GM21367 (cell line): ENCODE measurements around the gene GFPT1.
A peak's percentile ranks its signal among the peaks of the same experiment; 100 is the strongest.

Experiments used
- ATAC-seq: cut with Tn5 transposase; IDR thresholded peaks from one replicate; pipeline ENCODE4 v1.9.1; 2021; ENCODE audit not compliant: unreplicated experiment

The GFPT1 gene

DNA sequence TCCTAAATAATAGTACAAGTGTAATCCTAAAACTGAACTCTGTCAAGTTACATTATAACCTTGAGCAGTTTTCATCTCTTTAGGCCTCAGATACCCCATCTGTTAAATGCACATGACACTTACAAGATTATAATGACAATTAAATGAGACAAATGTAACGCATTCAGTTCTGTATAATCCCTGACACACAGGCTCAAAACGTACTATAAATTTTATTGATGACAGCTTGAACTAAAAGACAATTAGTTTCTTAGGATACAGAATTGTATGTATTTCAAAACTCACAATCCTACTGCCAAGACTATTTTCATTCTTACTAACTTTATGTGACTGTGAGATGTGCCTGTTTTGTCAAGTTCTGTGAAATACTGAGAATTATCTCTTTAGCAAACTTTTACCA, 56.2 kb downstream of the GFPT1 start:
- ATAC-seq, result no peak

GRCh38 chr2:69322631-69323030, 64.4 kb downstream of the GFPT1 start:
- ATAC-seq, result no peak

GRCh38 chr2:69316550-69316949, 70.5 kb downstream of the GFPT1 start:
- ATAC-seq, result no peak

- no peak for ATAC-seq
Observed at GRCh38 chr2:69315160-69315761, 71.8 kb downstream of the GFPT1 start.

DNA sequence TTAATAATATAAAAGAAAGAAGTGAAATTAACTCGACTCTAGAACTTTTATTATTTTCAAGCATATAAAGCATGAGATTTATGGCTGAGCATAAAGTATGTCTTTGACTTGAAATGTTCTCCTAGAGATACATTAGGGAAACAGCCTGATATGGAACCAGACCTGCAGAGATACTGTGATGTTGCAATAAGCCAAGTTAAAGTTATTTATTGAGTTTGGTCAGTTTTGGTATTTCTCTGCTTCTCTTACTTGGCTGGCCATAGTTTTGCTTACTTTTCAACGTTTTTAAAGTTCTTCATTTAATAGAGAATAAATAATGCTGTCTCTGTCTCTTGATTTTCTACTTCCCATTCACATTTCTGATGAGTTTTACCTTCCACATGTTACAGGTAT, 76.0 kb downstream of the GFPT1 start:
- no peak for ATAC-seq

DNA sequence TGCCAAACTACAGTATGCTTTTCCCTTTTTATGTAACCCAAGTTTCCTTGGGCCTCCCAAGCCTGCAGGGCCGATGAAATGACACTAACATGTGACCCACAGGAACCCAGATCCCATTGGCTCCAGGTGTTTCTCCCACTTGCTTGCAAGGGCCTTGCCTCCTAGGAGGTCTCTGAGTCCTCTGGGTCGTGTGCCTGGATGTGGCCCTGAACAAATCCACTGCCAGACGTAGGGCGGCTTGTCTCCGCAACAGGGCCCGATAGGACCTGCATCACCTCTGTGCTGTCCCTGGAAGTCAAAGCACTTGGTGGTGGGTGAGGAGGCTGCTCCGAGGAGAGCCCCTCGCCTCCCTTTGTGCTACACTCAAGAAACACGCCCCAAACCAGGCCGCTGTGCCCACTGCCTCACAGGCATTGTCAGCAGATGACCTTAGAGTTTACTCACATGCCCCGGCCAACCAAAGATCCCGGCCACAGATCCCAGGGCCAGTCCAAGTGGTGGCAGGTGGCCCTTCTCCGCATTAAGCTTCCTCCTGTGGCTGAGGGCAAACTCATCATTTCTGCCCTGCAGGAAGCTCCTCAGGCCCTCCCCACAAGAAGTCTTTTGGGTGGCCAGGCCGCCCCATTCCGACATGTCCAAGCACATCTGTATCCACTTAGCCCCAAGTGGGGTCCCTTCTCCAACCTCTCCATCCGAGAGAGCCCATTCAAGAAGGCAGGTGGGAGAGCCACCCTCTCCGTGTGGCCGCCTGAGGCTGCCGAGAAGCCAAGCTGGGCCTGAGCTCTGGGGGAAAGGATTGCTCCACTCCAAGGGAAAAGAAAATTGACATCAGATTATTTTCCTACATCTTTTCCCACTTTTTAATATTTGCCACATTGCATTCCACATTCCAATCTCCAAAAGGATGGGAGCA, 76.7 kb downstream of the GFPT1 start:
- no peak for ATAC-seq

- no peak for ATAC-seq
Observed at GRCh38 chr2:69309351-69310110, 77.5 kb downstream of the GFPT1 start.

DNA sequence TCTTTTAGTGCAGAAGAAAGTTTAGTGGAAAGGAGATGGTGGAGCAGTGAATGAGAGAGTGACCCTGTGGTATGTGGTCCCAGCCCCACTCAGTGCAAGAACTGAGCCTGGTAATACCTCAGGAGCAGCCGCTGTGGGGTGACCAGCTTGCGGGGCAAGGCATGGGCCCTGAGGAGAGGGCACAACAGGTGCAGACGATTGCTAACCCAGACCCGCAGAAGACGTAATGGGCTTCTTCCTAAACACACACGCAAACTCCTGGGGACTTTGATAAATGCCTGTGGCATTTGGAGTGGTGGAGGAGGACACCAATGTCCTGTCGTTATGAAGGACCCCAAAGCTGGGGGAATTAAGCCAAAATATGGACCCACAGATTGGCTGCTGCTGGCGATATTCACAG, 78.7 kb downstream of the GFPT1 start:
- no peak for ATAC-seq

DNA sequence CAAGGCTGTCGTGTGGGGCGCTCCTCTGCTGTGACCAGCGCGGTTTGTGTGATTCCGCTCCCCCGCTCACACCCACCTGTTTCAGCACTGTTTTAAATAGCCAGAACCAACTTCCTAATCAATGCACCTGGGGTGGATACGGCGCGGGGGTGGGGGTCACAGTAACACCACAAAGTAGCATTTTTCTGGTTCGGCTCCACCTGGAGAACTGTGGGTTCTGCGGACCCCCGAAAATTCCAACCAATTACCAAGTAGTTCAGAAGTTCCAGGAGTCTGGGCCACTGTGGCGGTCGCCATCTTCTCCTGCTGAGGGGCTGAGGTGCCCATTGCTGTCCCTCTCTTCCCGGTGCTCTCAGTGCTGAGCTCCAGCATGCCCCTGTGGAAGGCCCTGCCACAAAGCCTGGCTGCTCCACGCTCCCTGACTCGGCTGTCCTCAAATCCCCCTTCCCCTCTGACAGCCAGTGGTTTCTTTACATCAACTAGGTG, 79.4 kb downstream of the GFPT1 start:
- ATAC-seq, result no peak

- peak; percentile 82 for ATAC-seq
Observed at GRCh38 chr2:69306822-69307578, 80.0 kb downstream of the GFPT1 start.

GRCh38 chr2:69306393-69306821, 80.6 kb downstream of the GFPT1 start:
- ATAC-seq, result no peak

GRCh38 chr2:69305712-69306392, 81.2 kb downstream of the GFPT1 start:
- no peak for ATAC-seq

- ATAC-seq, result no peak
Observed at GRCh38 chr2:69305166-69305565, 81.9 kb downstream of the GFPT1 start.

- ATAC-seq, result no peak
Observed at GRCh38 chr2:69304656-69305055, 82.4 kb downstream of the GFPT1 start.

- ATAC-seq, result no peak
Observed at GRCh38 chr2:69300650-69301049, 86.4 kb downstream of the GFPT1 start.

GRCh38 chr2:69299772-69300516, 87.1 kb downstream of the GFPT1 start:
- no peak for ATAC-seq

DNA sequence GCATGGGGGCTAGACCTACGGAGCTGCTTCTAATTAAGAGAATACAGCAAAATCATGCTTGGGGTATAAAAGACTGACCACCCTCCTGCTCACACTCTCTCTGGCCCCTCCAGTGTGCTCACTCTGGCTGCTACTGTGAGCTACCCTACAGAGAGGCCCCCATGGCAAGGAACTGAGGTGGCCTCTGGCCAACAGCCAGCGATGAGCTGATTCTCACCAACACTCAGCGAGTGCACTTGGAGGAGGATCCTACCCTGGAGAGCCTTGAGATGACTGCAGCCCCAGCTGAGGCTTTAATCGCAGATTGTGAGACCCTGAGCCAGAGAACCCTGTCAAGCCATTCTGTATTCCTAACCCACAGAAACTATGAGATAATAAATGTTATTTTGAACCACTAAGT, 88.2 kb downstream of the GFPT1 start:
- ATAC-seq, result no peak

DNA sequence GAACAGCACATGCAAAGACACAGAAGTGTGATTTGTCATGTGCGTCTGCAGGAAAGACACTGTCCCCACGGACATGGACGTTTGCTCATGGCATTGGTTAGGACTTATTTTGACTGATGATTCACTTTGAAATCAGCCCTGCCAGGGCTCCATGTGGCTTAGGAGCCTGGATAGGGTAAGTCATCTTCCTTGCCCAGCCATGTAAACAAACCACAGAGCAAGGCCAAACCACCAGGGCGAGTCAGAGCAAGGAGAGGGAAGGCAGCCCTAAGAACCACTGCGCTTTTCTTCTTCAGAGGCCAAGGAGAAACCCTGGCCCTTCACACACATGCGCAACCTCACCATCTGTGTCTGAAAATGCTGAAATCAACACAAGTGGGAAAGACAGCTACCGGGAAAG, 88.8 kb downstream of the GFPT1 start:
- no peak for ATAC-seq

GRCh38 chr2:69297216-69297615, 89.8 kb downstream of the GFPT1 start:
- ATAC-seq, result no peak

GRCh38 chr2:69296421-69296820, 90.6 kb downstream of the GFPT1 start:
- ATAC-seq, result no peak
